Neural cell (in vitro differentiated cells): ENCODE results near the gene IFNA2. TPM values are rescaled to one million over a fixed set of nuclear protein-coding genes. Genes with fewer than 3 reads are reported as not detected.
A peak's percentile ranks its signal among the peaks of the same experiment; 100 is the strongest.

Experiments used
- H2AFZ ChIP-seq: fragments of 200-600, 300-800 bp; sonication (generic), shearing (Covaris generic); 2 replicates; pipeline ENCODE4 v1.6.0; 2014; ENCODE audit warnings: low read depth, mild to moderate bottlenecking, antibody characterized with exemption, low read length, moderate library complexity
- H3F3A ChIP-seq: fragments of 200-600 bp; shearing (Covaris generic); 2 replicates; pipeline ENCODE4 v1.6.1; 2016; ENCODE audit warnings: mild to moderate bottlenecking, moderate library complexity, mixed read lengths, antibody characterized with exemption, low read length; ENCODE audit not compliant: insufficient read depth, poor library complexity, severe bottlenecking
- H3K27ac ChIP-seq: fragments of 200-600, 300-800 bp; sonication (generic), shearing (Covaris generic); 2 replicates; pipeline ENCODE4 v1.5.1; 2014; ENCODE audit warnings: mild to moderate bottlenecking, low read length, moderate library complexity
- H3K27me3 ChIP-seq: fragments of 300-800, 200-600 bp; sonication (generic), shearing (Covaris generic); 2 replicates; pipeline ENCODE4 v1.6.0; 2014; ENCODE audit warnings: mild to moderate bottlenecking, low read depth, low read length, moderate library complexity; ENCODE audit not compliant: insufficient read depth
- H3K36me3 ChIP-seq: fragments of 300-800, 200-600 bp; sonication (generic), shearing (Covaris generic); 2 replicates; pipeline ENCODE4 v1.5.1; 2014; ENCODE audit warnings: mild to moderate bottlenecking, antibody characterized with exemption, low read length, moderate library complexity; ENCODE audit not compliant: insufficient read depth
- H3K4me2 ChIP-seq: fragments of 300-800, 200-600 bp; sonication (generic), shearing (Covaris generic); 2 replicates; pipeline ENCODE4 v1.6.0; 2014; ENCODE audit warnings: mild to moderate bottlenecking, low read length
- H3K4me3 ChIP-seq: fragments of 300-800, 200-600 bp; sonication (generic), shearing (Covaris generic); 2 replicates; pipeline ENCODE4 v1.5.1; 2014; ENCODE audit warnings: mild to moderate bottlenecking, low read length, moderate library complexity
- H3K79me2 ChIP-seq: fragments of 200-600 bp; shearing (Covaris generic); replicated peaks from 2 replicates; pipeline ENCODE4 v1.6.0; 2014; ENCODE audit warnings: mild to moderate bottlenecking, low read length, moderate library complexity; ENCODE audit not compliant: insufficient read depth
- H3K9ac ChIP-seq: fragments of 300-800, 200-600 bp; sonication (generic), shearing (Covaris generic); 2 replicates; pipeline ENCODE4 v1.6.1; 2016; ENCODE audit warnings: mild to moderate bottlenecking, low read length, mixed read lengths
- H3K9me2 ChIP-seq: fragments of 200-600 bp; shearing (Covaris generic); 2 replicates; pipeline ENCODE4 v1.6.1; 2016; ENCODE audit warnings: mild to moderate bottlenecking, low read length, mixed read lengths; ENCODE audit not compliant: insufficient read depth
- H3K9me3 ChIP-seq: fragments of 200-600, 300-800 bp; sonication (generic), shearing (Covaris generic); 2 replicates; pipeline ENCODE4 v1.6.1; 2016; ENCODE audit warnings: mild to moderate bottlenecking, mixed run types, low read length, moderate library complexity, mixed read lengths
- H4K20me1 ChIP-seq: fragments of 200-600 bp; shearing (Covaris generic); 2 replicates; pipeline ENCODE4 v1.6.1; 2016; ENCODE audit warnings: mild to moderate bottlenecking, mixed run types; ENCODE audit not compliant: insufficient read depth
- EP300 ChIP-seq: fragments of 450-650 bp; conservative IDR thresholded peaks from 2 replicates; pipeline ENCODE4 v1.6.1; 2014; ENCODE audit warnings: antibody characterized with exemption, mild to moderate bottlenecking, moderate library complexity; ENCODE audit not compliant: poor library complexity, severe bottlenecking
- EZH2 ChIP-seq: fragments of 200-600, 300-800 bp; shearing (Covaris generic), sonication (generic); IDR thresholded peaks from 2 replicates; pipeline ENCODE4 v1.6.1; 2014; ENCODE audit warnings: antibody characterized with exemption, low read length, borderline replicate concordance, mild to moderate bottlenecking; ENCODE audit not compliant: insufficient read depth, poor library complexity, severe bottlenecking
- MXI1 ChIP-seq: fragments of 450-650 bp; conservative IDR thresholded peaks from 2 replicates; pipeline ENCODE4 v1.6.1; 2014; ENCODE audit warnings: antibody characterized with exemption, mild to moderate bottlenecking; ENCODE audit not compliant: poor library complexity, severe bottlenecking
- POLR2AphosphoS5 ChIP-seq: IDR thresholded peaks from 2 replicates; pipeline ENCODE4 v1.6.1; 2012
- RAD21 ChIP-seq: fragments of 450-650 bp; conservative IDR thresholded peaks from 2 replicates; pipeline ENCODE4 v1.6.1; 2014; ENCODE audit warnings: antibody characterized with exemption, mild to moderate bottlenecking, moderate library complexity
- REST ChIP-seq: IDR thresholded peaks from 2 replicates; pipeline ENCODE4 v1.6.1; 2012; ENCODE audit warnings: borderline replicate concordance
- SMC3 ChIP-seq: fragments of 450-650 bp; conservative IDR thresholded peaks from 2 replicates; pipeline ENCODE4 v1.6.1; 2014; ENCODE audit warnings: antibody characterized with exemption, mild to moderate bottlenecking, moderate library complexity; ENCODE audit not compliant: poor library complexity
- TAF1 ChIP-seq: IDR thresholded peaks from 2 replicates; pipeline ENCODE4 v1.6.1; 2012; ENCODE audit warnings: low read depth
- polyA plus RNA-seq: library from polyadenylated mRNA; depleted of rRNA; stranded (reverse); fragments of >200 nt; gene quantifications from 2 replicates; pipeline ENCODE4 v1.2.3, GENCODE V29; 2014

Gene IFNA2
- polyA plus RNA-seq, 1 donor from 2014 or later: not detected

DNA sequence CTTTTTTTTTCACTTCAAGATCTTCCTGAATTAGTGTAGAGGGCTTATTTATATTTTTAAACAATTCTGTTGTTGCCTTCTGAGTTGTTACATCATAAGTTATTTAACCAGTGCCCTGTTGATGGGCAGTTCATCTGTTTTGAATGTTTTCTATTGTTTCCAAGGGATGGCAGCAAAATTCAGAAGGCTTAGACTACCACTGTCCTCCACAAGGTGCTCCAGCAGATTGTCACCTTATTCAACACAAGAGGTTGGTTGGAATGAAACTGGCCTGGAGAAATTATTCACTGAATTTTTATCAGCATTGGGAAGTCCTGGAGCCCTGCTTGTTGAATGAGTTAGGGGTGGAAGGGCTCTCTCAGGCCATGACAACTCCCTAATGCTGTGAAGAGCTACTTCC, 48.7 kb downstream of the IFNA2 start:
- TF ChIP-seq SMC3 (no peak), POLR2AphosphoS5 (no peak)
- no peaks in the 10 kb centered on the region for H3K9me3 ChIP-seq
- no peak overlapping the region for H3K9ac ChIP-seq
- H3F3A ChIP-seq: no peaks in the 10 kb centered on the region
- H3K79me2 ChIP-seq: peaks cover 36% of the 10 kb centered on the region
- H2AFZ ChIP-seq: no peak overlapping the region
- H3K4me3 ChIP-seq: no peak overlapping the region
- no peak overlapping the region for H3K4me2 ChIP-seq
- H3K27me3 ChIP-seq: no peaks in the 10 kb centered on the region
- H3K36me3 ChIP-seq: peaks cover 6% of the 10 kb centered on the region
- H3K9me2 ChIP-seq: no peaks in the 10 kb centered on the region
- H3K27ac ChIP-seq: no peak overlapping the region
- no peaks in the 10 kb centered on the region for H4K20me1 ChIP-seq

DNA sequence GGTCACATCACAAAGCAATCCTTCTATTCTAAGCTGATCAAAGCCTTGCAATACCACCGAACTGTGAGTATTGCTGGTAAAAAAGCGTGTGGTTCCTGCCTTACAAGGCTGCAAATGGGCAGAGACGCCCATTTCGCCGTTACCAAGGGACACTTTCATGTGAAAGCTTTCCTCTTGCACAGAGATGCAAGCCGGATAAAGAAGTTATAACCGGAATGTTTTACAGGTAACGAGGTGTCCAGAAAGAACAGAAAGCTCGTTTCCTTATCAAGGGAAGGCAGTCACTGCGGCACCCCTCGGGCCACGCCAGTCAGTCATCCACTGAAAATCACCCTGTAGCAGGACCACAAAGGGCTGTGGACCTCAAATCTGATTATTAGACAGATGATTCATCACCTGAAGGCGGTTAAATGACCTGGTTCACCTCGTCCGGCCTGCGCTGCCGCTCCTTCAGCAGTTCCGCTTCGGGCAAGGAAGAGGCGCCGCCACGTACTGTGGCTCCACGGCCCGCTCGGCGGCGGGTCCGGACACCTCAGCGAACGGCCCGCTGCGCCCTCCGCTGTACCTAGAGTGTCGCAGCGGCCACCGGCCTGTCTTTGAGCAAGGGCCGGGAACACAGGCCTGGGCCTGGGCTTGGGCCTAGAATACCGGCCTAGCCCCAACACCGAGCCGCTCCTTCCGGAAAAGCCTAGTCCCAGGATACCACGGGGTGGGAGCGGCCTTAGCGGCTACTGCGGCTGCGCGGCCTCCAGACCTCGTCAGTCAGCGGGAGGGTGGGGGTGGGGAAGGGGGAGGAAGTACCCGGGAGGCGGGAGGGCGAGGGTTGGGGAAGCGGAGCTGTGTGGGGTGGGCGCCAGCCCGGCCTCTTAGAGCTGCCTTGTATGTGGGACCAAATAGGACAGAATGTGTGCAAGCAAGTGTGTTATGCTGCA, 50.2 kb downstream of the IFNA2 start, which contains the start of gene KLHL9:
Gene KLHL9 (minus strand): TSS at position 704 of the 932 bp plus-strand sequence. CDS start 545 bp downstream, at position 159.
- Histone ChIP-seq H3K27me3 (no peaks in the 10 kb centered on the region), H3K4me3 (peak within 1 kb of the TSS; percentile 86), H3F3A (no peaks in the 10 kb centered on the region), H3K4me2 (peak within 1 kb of the TSS; percentile 89), H3K79me2 (peaks cover 51% of the 10 kb centered on the region), H3K9me2 (no peaks in the 10 kb centered on the region), H3K27ac (peak within 1 kb of the TSS; percentile 94), H3K36me3 (peaks cover 6% of the 10 kb centered on the region), H2AFZ (peak within 1 kb of the TSS; percentile 93), H3K9me3 (no peaks in the 10 kb centered on the region), H3K9ac (peak within 1 kb of the TSS; percentile 96), H4K20me1 (no peaks in the 10 kb centered on the region)
- TF ChIP-seq MXI1 (peak; percentile 52), EP300 (no peak), POLR2AphosphoS5 (peak; percentile 96), RAD21 (no peak), EZH2 (no peak), REST (peak; percentile 65), TAF1 (no peak)

Other genes starting within 250 kb of the IFNA2 start
- gene IFNW1, start 243.6 kb downstream of the IFNA2 start, polyA plus RNA-seq: not detected in 2 replicates
- not detected in 2 replicates for gene IFNA21, start 218.7 kb downstream of the IFNA2 start, polyA plus RNA-seq
- not detected in 2 replicates for gene IFNA4, start 197.8 kb downstream of the IFNA2 start, polyA plus RNA-seq
- gene IFNA7, start 183.2 kb downstream of the IFNA2 start, polyA plus RNA-seq: not detected in 2 replicates
- not detected in 2 replicates for gene IFNA10, start 178.3 kb downstream of the IFNA2 start, polyA plus RNA-seq
- gene IFNA16, start 168.1 kb downstream of the IFNA2 start, polyA plus RNA-seq: not detected in 2 replicates
- not detected in 2 replicates for gene IFNA17, start 157.2 kb downstream of the IFNA2 start, polyA plus RNA-seq
- gene IFNA14, start 145.4 kb downstream of the IFNA2 start, polyA plus RNA-seq: not detected in 2 replicates
- gene IFNA5, start 80.1 kb downstream of the IFNA2 start, polyA plus RNA-seq: not detected in 2 replicates
- 39.6 and 40.9 TPM in 2 replicates for gene KLHL9, start 50.0 kb downstream of the IFNA2 start, polyA plus RNA-seq
- gene IFNA6, start 34.5 kb downstream of the IFNA2 start, polyA plus RNA-seq: not detected in 2 replicates
- gene IFNA13, start 17.3 kb downstream of the IFNA2 start, polyA plus RNA-seq: not detected in 2 replicates
- not detected in 2 replicates for gene IFNA8, start 23.7 kb upstream of the IFNA2 start, polyA plus RNA-seq
- not detected in 2 replicates for gene IFNA1, start 55.0 kb upstream of the IFNA2 start, polyA plus RNA-seq
- not detected in 2 replicates for gene IFNE, start 96.9 kb upstream of the IFNA2 start, polyA plus RNA-seq